ENCODE data around the gene SLC26A8. TPM values are rescaled to one million over a fixed set of nuclear protein-coding genes. Genes with fewer than 3 reads are reported as not detected.

SLC26A8 gene
- total RNA-seq, 1 experiment from 2014 or later: not detected

GRCh38 chr6:35914536-35914935 is 109.9 kb downstream of the SLC26A8 start:
- Histone ChIP-seq H4K20me1 (ENCODE audit: insufficient read depth) (peaks cover 3% of the 10 kb centered on the region; the same call in 1 of the 2 replicates), H3K9me3 (ENCODE audit: control insufficient read depth in 1 of 2, insufficient read depth in 1 of 2, low read depth in 1 of 2, low read length in 2 of 2) (peaks cover 0 to 5% of the 10 kb centered on the region in 2 experiments; a peak in 2 of 4 replicates), H3K4me2 (ENCODE audit: low read length) (no peak overlapping the region), H3K9ac (ENCODE audit: low read length) (no peak overlapping the region), H3K27ac (ENCODE audit: low read depth, low read length) (no peak overlapping the region), H2AFZ (ENCODE audit: low read depth, low read length, poor library complexity, severe bottlenecking) (no peak overlapping the region), H3K79me2 (ENCODE audit: insufficient read depth, low read length) (peaks cover 99% of the 10 kb centered on the region), H3K4me3 (replicated peaks in 1 of 2; ENCODE audit: low read depth in 1 of 2, low read length in 2 of 2) (no peak overlapping the region), H3K27me3 (ENCODE audit: insufficient read depth, low read length) (no peaks in the 10 kb centered on the region), H3K4me1 (ENCODE audit: control insufficient read depth in 1 of 2, insufficient read depth in 2 of 2, low read length in 2 of 2) (peaks cover 9 to 18% of the 10 kb centered on the region in 2 experiments), H3K9me2 (ENCODE audit: insufficient read depth) (no peaks in the 10 kb centered on the region), H3K36me3 (ENCODE audit: control insufficient read depth in 1 of 2, insufficient read depth in 2 of 2, low read length in 2 of 2) (peaks cover 21 to 50% of the 10 kb centered on the region in 2 experiments)
- ChIA-PET RAD21 (ENCODE audit: low non-redundant PET in 1 of 2, low total read pairs in 2 of 2, uncharacterized antibody in 2 of 2, unreplicated experiment in 2 of 2) (no interaction called here), CTCF (no interaction called here), POLR2A (no interaction called here)
- TF ChIP-seq CBX3 (IDR thresholded peaks at IDR 0.05; ENCODE audit: low read depth): no peak
- no peak for TF ChIP-seq SRF (IDR thresholded peaks at IDR 0.05; ENCODE audit: low read depth)
- no peak for TF ChIP-seq ZBTB33 (IDR thresholded peaks at IDR 0.05; ENCODE audit: extremely low read depth, insufficient replicate concordance, low read length)
- TF ChIP-seq SIN3A (IDR thresholded peaks at IDR 0.05; ENCODE audit: low read depth): no peak
- TF ChIP-seq ZFX (IDR thresholded peaks at IDR 0.05): no peak
- no peak for TF ChIP-seq EZH2 (IDR thresholded peaks at IDR 0.05)
- no peak for TF ChIP-seq RAD21 (IDR thresholded peaks at IDR 0.05; ENCODE audit: low read depth)
- TF ChIP-seq EGR1 (IDR thresholded peaks at IDR 0.05; ENCODE audit: low read depth): no peak
- TF ChIP-seq CEBPB (IDR thresholded peaks at IDR 0.05; ENCODE audit: low read depth): no peak
- no peak for TF ChIP-seq TCF7L2 (IDR thresholded peaks at IDR 0.05; ENCODE audit: borderline replicate concordance, extremely low read depth, insufficient read depth, insufficient read length)
- no peak for TF ChIP-seq JUND (IDR thresholded peaks at IDR 0.05)
- TF ChIP-seq SP1 (IDR thresholded peaks at IDR 0.05; ENCODE audit: low read depth): no peak
- no peak for TF ChIP-seq ELF1 (IDR thresholded peaks at IDR 0.05; ENCODE audit: borderline replicate concordance, low read depth)
- TF ChIP-seq EZH2phosphoT487 (IDR thresholded peaks at IDR 0.05; ENCODE audit: borderline replicate concordance): no peak
- TF ChIP-seq CTCF (IDR thresholded peaks at IDR 0.05 in 2 of 3, conservative IDR thresholded peaks at IDR 0.05 in 1 of 3; ENCODE audit: borderline replicate concordance in 1 of 3, insufficient read depth in 1 of 3, low read depth in 2 of 3, low read length in 2 of 3): no peak
- no peak for TF ChIP-seq POLR2AphosphoS5 (IDR thresholded peaks at IDR 0.05; ENCODE audit: low read depth, low read length)
- TF ChIP-seq ZNF274 (IDR thresholded peaks at IDR 0.05; ENCODE audit: low read depth, low read length): no peak
- TF ChIP-seq POLR2A (IDR thresholded peaks at IDR 0.05; ENCODE audit: borderline replicate concordance, extremely low read depth, insufficient read depth, insufficient read length): no peak
- DNase-seq (ENCODE audit: low read depth, low spot score): no peak
- intact Hi-C loops (cut with micrococcal nuclease): no loop called here
- ATAC-seq: no peak
- no TSS peak for BruUV-seq (replicated peaks)

Measured in HCT116 (cell line).